HepG2 (cell line): ENCODE data around the gene CELF4.

ENCODE experiments used
- CTCF ChIP-seq: sonication (generic); formaldehyde crosslinking; IDR thresholded peaks from 2 replicates; pipeline ENCODE4 v1.5.0; 2020; ENCODE audit warnings: mild to moderate bottlenecking, missing genetic modification reagents, moderate library complexity
- FLYWCH1 ChIP-seq: sonication (generic); formaldehyde crosslinking; IDR thresholded peaks from 2 replicates; pipeline ENCODE4 v1.8.1; 2023; ENCODE audit warnings: mild to moderate bottlenecking, missing genetic modification reagents
- FOXC1 ChIP-seq: sonication (generic); formaldehyde crosslinking; IDR thresholded peaks from 2 replicates; pipeline ENCODE4 v1.8.0; 2022; ENCODE audit warnings: mild to moderate bottlenecking, missing genetic modification reagents, borderline replicate concordance
- FOXM1 ChIP-seq: sonication (generic); formaldehyde crosslinking; IDR thresholded peaks from 2 replicates; pipeline ENCODE4 v1.5.0; 2020; ENCODE audit warnings: missing genetic modification reagents
- HDAC2 ChIP-seq: sonication (generic); formaldehyde crosslinking; IDR thresholded peaks from 2 replicates; pipeline ENCODE4 v1.4.0; 2020; ENCODE audit warnings: missing genetic modification reagents
- HMG20B ChIP-seq: conservative IDR thresholded peaks from 2 replicates; pipeline ENCODE4 v1.6.1; 2016; ENCODE audit warnings: missing genetic modification reagents, missing compliant biosample characterization
- JUND ChIP-seq: sonication (generic); formaldehyde crosslinking; IDR thresholded peaks from 2 replicates; pipeline ENCODE4 v1.8.0; 2022; ENCODE audit warnings: mild to moderate bottlenecking, missing genetic modification reagents
- MAFK ChIP-seq, 2 experiments: IDR thresholded peaks in 1 of 2; conservative IDR thresholded peaks in 1 of 2; 2 replicates each; pipeline ENCODE4 v1.6.1; 2011; ENCODE audit warnings: improper control_type of control experiment in 2 of 2, low read length in 2 of 2
- SP2 ChIP-seq: sonication (generic); formaldehyde crosslinking; IDR thresholded peaks from 2 replicates; pipeline ENCODE4 v1.5.1; 2020; ENCODE audit warnings: mild to moderate bottlenecking, missing genetic modification reagents
- ZBTB7B ChIP-seq: sonication (generic); formaldehyde crosslinking; IDR thresholded peaks from 2 replicates; pipeline ENCODE4 v1.4.0; 2020; ENCODE audit warnings: missing genetic modification reagents
- ZFX ChIP-seq: sonication (generic); formaldehyde crosslinking; IDR thresholded peaks from 2 replicates; pipeline ENCODE4 v1.4.0; 2020; ENCODE audit warnings: mild to moderate bottlenecking, low read depth, missing genetic modification reagents, moderate library complexity
- ZNF274 ChIP-seq: sonication (generic); formaldehyde crosslinking; IDR thresholded peaks from 2 replicates; pipeline ENCODE4 v1.5.1; 2020; ENCODE audit warnings: mild to moderate bottlenecking, missing genetic modification reagents

GRCh38 chr18:37287601-37288000, 278.0 kb downstream of the CELF4 start:
- TF ChIP-seq JUND (CRISPR knock-in tag) (no peak), ZBTB7B (CRISPR knock-in tag) (no peak), MAFK (conservative IDR thresholded peaks at IDR 0.05 in 1 of 2, IDR thresholded peaks at IDR 0.05 in 1 of 2; ENCODE audit: low read length in 2 of 2) (no peak), SP2 (no peak), FOXC1 (CRISPR knock-in tag) (no peak), FLYWCH1 (no peak), FOXM1 (CRISPR knock-in tag) (no peak), ZFX (no peak), HMG20B (no peak), CTCF (no peak), HDAC2 (CRISPR knock-in tag) (no peak), ZNF274 (CRISPR knock-in tag) (no peak)
